ENCODE data around the gene GIPC1.
"Not testable (repeated sequence)": the region's sequence is repeated elsewhere in the genome, so short reads cannot be mapped to it uniquely, and the experiment has no call there.

The GIPC1 gene

GRCh38 chr19:14512406-14512961 lies 16.6 kb upstream of the GIPC1 start:
- no peak overlapping the region for H3K4me3 ChIP-seq (ENCODE audit: low read depth, low read length)
- TF ChIP-seq CTCF (IDR thresholded peaks at IDR 0.05; ENCODE audit: borderline replicate concordance, insufficient read depth, low read depth, low read length) = no peak

GRCh38 chr19:14511229-14511593 lies 15.3 kb upstream of the GIPC1 start:
- no peak for TF ChIP-seq CTCF (IDR thresholded peaks at IDR 0.05; ENCODE audit: borderline replicate concordance, insufficient read depth, low read depth, low read length)

GRCh38 chr19:14510311-14511228 lies 14.6 kb upstream of the GIPC1 start:
- H3K4me3 ChIP-seq (ENCODE audit: low read depth, low read length) = no peak overlapping the region
- TF ChIP-seq CTCF (IDR thresholded peaks at IDR 0.05; ENCODE audit: borderline replicate concordance, insufficient read depth, low read depth, low read length) = no peak

More at GRCh38 chr19:14511229-14511593, 15.3 kb upstream of the GIPC1 start:
- H3K4me3 ChIP-seq (ENCODE audit: low read depth, low read length) = no peak overlapping the region

- no peak for TF ChIP-seq CTCF (IDR thresholded peaks at IDR 0.05; ENCODE audit: borderline replicate concordance, insufficient read depth, low read depth, low read length)
- no peak overlapping the region for H3K4me3 ChIP-seq (ENCODE audit: low read depth, low read length)
These were observed 12.0 kb upstream of the GIPC1 start for GRCh38 chr19:14507704-14508542.

- peak; percentile 90 for TF ChIP-seq CTCF (IDR thresholded peaks at IDR 0.05; ENCODE audit: borderline replicate concordance, insufficient read depth, low read depth, low read length)
- no peak overlapping the region for H3K4me3 ChIP-seq (ENCODE audit: low read depth, low read length)
These were observed 9.7 kb upstream of the GIPC1 start for GRCh38 chr19:14505488-14506239.

GRCh38 chr19:14504575-14504974 lies 8.6 kb upstream of the GIPC1 start:
- H3K4me3 ChIP-seq (ENCODE audit: low read depth, low read length) = not testable (repeated sequence)

- no peak overlapping the region for H3K4me3 ChIP-seq (ENCODE audit: low read depth, low read length)
- TF ChIP-seq CTCF (IDR thresholded peaks at IDR 0.05; ENCODE audit: borderline replicate concordance, insufficient read depth, low read depth, low read length) = no peak
These were observed 7.4 kb upstream of the GIPC1 start for GRCh38 chr19:14503285-14503684.
